Skin of body (tissue), 2 donors: ENCODE data around the gene LRRC4C. TPM values are rescaled to one million over a fixed set of nuclear protein-coding genes. Genes with fewer than 3 reads are reported as not detected.
A peak's percentile ranks its signal among the peaks of the same experiment; 100 is the strongest.

Source experiments
- DNase-seq: peaks from one replicate; lab custom pipeline; 2025; lab: John Stamatoyannopoulos, UW
- total RNA-seq: library from RNA; depleted of rRNA; stranded (reverse); fragments of >200 nt; gene quantifications from one replicate; pipeline ENCODE4 v1.2.3, GENCODE V29; 2014

Gene LRRC4C
- total RNA-seq, 1 donor from 2014 or later, result 4.2 TPM

DNA sequence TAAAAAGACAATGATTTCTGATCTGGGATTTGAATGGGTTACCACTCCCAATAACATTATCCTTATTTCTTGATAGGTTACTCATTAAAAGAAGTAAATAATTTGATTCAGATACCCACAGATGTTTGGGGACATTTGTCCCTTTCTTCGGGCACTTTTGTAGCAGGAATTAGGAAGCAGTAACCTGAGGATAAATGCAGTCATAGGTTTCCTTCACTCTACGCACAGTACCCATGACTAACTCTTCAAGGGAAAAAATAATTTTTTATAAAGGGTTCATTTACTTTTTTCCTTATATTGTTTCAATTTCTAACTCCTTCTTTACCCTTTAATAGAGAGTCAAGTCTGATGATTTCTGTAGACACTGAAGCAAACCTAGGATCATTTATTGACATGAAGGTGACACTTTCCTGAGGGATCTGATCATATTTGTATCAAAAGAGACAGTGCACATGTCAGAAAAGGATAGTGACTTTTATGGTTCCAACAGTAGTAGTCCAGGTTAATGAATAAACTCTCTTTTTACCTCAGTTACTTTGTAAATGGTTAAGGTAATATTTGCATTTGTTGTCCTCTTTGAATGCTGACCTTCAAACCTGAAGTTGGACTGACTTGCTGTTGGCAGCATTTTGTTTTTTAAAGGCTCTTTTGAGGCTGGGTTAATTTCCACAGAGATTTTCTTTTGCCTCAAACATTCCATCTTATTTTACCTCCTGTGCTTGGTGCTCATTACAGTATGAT lies 1072.0 kb downstream of the LRRC4C start:
- DNase-seq, result no peak

DNA sequence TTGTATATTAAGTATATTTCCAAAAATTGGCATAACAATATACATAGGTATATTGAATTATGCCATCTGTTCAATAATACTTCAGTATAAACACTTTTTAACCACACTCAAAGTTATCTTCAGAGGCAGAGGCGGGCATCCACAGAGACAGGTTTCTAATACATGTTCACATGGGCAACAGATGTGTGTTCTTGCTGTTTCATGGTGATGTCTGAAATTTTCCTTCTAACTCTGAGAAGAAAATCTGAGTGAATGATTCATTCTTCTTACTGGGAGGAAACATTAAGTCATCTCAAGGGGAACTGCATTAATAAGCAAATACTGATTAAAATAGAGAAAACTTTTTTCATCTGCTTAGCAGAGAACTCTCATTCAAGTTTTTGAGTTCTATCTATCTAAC lies 1074.5 kb downstream of the LRRC4C start:
- no peak for DNase-seq

GRCh38 chr11:40381481-40381880 lies 1078.0 kb downstream of the LRRC4C start:
- no peak for DNase-seq

- DNase-seq, result peak; percentile 60
Measured at GRCh38 chr11:40380835-40381234, 1078.6 kb downstream of the LRRC4C start.

DNA sequence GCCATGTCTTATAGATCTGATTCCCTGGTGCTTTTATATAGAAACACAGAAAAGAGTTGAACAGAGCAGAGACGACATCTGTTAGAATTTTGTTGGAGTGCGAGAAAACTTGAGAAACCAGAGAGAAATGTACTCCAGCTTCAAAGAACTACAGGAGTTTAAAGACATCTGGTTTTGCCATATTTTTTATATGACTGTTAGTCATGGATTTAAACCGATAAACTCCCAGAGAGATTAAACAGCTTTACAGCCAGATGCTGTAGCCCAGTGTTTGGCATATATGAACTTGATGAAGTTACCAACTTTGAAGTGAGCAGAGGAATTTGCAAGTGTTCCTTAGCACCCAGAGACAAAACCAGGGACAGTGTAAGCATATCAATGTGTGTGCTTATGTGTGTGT lies 1083.1 kb downstream of the LRRC4C start:
- no peak for DNase-seq

DNA sequence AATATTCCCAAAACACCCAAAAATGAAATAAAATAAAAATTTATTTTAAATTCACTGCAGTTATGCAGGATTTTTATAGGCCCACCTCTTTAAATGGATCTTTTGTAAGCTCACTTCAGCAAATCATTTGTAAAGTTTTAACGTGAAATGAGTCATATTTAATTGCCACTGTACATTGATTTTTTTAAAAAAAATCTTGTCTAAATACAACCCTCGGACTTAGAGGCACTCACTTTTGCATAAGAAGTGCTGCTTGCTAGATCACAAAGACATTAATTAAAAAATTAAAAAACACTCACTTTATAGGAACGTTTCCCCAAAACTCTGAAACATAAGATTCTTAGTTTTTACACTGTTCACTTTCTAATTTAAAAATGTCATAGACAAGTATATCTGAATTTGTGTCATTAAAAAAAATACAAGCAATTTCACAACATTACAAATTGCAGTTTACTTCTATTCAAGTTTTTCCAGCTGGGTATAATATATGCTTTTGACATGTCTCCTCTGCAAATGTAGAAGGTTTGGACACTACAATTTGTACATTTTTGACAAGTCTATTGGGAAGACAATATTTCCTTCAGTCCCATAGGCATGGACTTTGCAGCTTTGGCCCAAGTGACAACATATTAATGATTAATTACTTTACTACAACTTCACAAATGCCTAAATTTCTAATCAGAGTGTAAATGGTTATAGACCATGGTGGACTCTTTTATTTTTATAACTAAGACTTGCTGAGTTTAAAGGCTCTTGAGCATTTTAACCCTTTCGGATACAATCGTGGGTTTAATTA lies 1088.4 kb downstream of the LRRC4C start:
- no peak for DNase-seq

GRCh38 chr11:40360206-40360798 lies 1099.2 kb downstream of the LRRC4C start:
- no peak for DNase-seq

GRCh38 chr11:40354121-40354520 lies 1105.3 kb downstream of the LRRC4C start:
- no peak for DNase-seq

GRCh38 chr11:40340911-40341310 lies 1118.5 kb downstream of the LRRC4C start:
- no peak for DNase-seq

DNA sequence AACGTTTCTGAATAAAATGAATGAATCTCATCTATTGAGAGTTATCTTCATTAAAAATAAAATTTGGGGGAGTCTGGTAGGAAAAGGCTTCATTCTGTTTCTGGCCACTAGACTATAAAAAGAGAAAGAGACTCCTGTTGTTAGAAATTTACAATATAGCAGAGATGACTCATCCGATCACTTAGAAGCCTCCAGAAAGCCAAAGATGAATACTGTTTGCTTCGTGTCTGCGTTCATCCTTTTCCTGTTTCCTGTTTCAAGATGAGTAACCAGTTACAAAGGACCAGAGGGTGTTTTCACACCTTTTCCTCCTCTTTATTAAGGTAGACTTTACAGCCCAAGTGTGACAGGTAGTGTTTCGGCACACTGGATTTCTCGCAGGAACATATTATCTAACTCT lies 1120.7 kb downstream of the LRRC4C start:
- DNase-seq, result no peak

- DNase-seq, result no peak
Measured at GRCh38 chr11:40338062-40338461, 1121.4 kb downstream of the LRRC4C start.

- DNase-seq, result no peak
Measured at GRCh38 chr11:40337118-40337517, 1122.3 kb downstream of the LRRC4C start.

DNA sequence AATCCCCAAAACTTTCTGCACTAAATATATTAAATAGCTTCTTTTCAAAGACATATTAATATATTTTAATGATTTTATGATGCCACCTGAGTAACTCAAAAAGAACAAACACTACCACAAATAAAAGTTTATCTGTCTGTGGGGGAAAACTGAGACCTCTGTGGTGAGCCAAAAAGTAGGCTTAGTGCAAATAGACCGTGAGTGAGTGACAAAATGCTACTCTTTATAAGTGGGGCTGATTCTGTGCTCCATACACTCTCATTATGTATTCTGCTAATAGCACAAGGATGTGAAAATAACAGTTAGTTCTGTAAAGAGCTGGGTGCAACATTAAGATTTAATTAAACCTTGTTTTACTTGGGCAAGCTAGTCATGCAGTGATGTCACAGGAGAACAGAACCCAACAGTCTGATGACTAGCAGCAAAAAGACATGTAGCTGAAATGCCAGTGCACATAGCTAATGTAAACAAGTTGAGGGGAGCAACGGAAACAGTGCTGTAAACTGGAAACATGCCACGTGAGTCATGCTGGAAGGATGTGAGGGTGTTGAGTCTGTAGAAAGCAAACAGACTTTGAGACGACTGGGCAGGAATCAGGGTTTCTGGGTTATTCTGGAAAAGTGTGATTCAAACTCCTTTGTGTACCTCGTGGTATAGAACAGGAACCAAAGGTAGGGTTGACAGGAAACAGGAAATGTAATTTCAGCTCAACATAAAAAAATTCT lies 1130.4 kb downstream of the LRRC4C start:
- DNase-seq, result peak; percentile 97

DNA sequence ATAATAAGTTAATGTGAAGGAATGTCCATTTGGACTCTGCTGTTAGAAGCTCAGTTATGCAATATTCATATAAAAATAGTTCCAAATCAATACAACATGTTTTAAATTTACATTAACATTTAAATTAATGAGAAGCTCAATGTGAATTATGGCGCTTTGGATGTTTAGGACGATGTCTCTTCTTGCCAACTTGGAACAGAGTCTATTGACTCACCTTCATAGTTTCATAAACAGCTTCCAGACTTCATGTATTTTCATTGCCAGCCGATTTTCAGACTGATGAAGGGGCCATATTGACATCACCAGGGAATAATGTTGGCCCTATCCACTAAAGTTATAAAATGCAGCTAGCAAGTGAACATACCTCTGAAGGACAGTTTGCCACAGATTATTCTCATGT lies 1136.2 kb downstream of the LRRC4C start:
- no peak for DNase-seq

DNA sequence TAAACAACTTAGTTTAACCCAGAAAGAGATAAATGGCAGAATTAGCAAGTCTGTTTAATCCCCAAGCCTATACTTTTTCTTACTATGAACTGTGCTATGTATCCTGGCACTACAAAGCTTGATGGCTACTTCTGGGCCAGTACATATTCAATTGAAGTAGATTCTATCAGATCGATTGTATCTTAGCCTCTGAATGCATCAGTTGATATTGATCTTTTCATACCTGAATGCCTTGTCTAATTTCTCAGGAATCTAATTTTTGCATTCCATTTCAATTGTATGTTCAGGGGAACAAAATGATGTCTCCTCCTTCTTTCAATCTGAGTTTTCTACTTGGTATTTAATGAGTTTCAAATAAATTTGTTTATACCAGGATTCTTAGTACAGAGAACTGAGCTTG lies 1137.9 kb downstream of the LRRC4C start:
- DNase-seq, result no peak

- no peak for DNase-seq
Measured at GRCh38 chr11:40316171-40316570, 1143.3 kb downstream of the LRRC4C start.

- DNase-seq, result no peak
Measured at GRCh38 chr11:40315122-40315521, 1144.3 kb downstream of the LRRC4C start.

DNA sequence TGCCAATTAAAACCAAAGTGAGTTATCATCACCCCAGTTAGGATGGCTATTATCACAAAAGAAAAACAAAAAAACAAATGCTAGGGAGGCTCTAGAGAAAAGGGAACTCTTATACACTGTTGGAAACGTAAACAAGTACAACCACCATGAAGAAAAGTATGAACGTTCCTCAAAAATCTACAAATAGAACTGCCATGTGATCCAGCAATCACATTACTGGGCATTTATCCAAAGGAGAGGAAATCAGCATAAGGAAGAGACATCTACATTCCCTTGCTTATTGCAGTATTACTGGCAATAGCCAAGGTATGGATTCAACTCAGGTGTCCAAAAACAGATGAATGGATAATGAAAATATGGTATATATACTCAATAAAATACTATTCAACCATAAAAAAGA lies 1145.1 kb downstream of the LRRC4C start:
- no peak for DNase-seq

GRCh38 chr11:40306938-40307548 lies 1152.4 kb downstream of the LRRC4C start:
- no peak for DNase-seq

DNA sequence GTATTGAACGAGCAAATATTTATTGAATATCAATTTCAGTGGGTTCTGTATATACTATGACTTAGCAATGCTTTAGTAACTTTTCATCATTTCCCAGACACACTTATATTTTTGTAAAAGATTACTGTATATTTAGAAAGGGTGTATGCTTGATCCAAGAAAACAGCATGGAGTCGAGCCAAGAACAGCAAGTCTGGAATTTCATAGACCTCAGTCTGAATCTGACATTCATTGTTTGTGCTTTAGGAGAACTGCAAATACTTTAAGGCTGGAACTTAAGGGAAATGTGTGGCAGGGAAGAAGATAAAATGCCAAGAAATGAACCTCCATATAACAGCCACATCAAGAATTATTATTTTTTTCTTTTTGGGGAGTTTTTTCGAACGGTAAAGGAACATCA lies 1156.8 kb downstream of the LRRC4C start:
- peak; percentile 34 for DNase-seq

DNA sequence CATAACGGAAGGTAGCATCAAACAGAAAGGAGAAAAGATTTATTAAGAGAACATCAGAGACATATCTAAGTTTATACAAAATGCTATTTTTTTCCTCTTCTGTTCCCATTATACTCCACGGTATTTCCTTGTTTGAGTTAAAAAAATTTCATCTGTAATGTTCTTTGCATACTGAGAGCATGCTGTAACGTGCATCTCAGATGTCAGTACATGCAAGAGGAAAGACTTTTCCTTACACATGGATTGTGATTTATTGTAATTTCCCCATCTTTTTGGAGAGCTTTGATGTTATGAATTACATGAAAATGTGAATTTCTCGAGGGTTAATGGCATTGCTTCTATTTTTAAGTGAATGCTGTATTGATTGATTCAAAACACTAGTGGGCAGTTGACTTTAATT lies 1164.0 kb downstream of the LRRC4C start:
- no peak for DNase-seq
